Stimulated activated CD8-positive, alpha-beta memory T cell treated with anti-CD3 and anti-CD28 coated beads, Interleukin-12 subunit alpha, Interleukin-12 subunit beta, amount 100 ng/mL, for 24 hours (primary cell): ENCODE measurements around the gene RAB32.
"Not testable (repeated sequence)": the region's sequence is repeated elsewhere in the genome, so short reads cannot be mapped to it uniquely, and the experiment has no call there.

Experiments used
- DNase-seq: peaks from one replicate; pipeline ENCODE4 v3.0.0-alpha.2; 2020; ENCODE audit errors: extremely low read depth

Gene RAB32

GRCh38 chr6:146543211-146543939 is at the start of gene RAB32:
Gene RAB32 (plus strand): TSS chr6:146543833. CDS start chr6:146543872, 39 bp downstream.
- DNase-seq, result no peak

DNA sequence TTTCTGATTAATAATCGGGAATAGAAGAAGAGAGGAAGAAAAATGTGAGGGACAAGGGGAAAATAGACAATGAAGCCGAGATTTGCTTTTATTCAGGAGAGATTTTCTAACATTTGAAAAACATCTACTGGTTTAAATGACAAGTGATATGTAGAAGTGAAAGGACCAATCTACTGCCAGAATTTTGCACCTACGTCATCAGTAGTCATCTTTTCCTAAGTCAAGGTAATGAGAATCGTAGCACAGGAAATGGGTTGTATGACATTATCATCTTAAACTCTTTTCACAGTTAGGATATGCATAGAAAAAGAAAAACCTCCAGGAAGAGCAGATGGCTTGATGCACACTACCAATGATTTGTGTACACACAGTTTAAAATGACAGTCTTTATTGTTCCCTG is 45.3 kb upstream of the RAB32 start:
- DNase-seq, result no peak

DNA sequence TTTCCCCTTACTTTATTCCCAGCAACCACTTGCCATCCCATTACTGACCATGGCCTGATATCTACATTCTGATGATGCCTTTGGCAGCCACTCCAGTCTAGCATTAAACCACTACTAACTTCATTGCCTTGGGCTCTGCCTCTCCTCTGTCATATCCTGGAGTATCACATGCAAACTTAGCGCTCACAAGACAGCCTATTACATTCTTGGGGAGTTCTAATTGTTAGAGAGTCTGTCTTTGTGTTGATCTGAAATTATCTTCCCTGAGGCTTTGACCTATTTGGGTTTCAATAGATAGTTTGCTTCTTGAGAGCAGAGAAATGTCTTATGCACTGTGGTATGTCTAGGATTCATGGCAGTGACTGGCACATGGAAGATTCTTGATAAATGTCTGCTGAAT is 40.5 kb upstream of the RAB32 start:
- DNase-seq, result no peak

GRCh38 chr6:146515212-146515611 is 28.4 kb upstream of the RAB32 start:
- no peak for DNase-seq

DNA sequence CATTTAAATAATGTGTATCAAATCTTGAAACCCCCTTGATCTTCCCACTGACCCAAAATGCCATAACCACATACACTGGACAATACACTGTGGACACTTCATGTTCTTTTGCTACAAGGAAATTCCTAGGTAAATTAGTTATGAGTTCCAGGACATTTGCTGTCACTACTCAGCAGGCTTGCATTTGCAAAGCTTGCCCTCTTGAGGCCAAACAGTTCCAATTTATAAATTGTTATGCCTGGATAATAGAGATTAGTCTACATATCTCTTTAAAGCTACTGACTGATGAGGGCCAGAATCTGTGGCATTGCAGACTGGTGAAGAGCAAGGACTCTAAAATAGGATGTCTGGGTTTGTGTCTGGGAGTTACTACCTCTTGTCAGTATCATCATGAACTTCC is 17.4 kb upstream of the RAB32 start:
- no peak for DNase-seq

- no peak for DNase-seq
Measured at GRCh38 chr6:146532702-146533101, 10.9 kb upstream of the RAB32 start.

- DNase-seq, result no peak
Measured at GRCh38 chr6:146542881-146543210, 787 bp upstream of the RAB32 start.

GRCh38 chr6:146543940-146544615 is 445 bp downstream of the RAB32 start:
- no peak for DNase-seq

GRCh38 chr6:146544616-146545182 is 1.1 kb downstream of the RAB32 start:
- DNase-seq, result no peak

DNA sequence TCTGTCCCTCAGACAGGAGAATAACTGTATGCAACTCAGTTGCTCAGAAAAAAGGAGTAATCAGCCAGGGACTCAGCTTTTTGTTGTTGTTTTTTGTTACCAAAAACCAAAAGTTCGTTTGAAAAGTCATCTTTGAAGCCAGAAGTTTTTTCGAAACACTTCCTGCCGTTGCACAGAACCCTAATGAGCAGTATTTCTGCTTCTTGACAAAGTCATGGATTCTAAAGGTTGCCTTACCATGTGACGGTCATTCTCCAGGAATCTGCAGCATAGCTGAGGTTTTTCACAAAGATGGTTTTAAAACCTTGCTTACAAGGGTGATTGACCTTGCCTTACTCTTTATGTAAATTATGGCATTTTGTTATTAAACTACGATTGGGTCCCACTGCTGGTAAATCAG is 1.9 kb downstream of the RAB32 start:
- DNase-seq, result no peak

- no peak for DNase-seq
Measured at GRCh38 chr6:146546443-146547043, 2.9 kb downstream of the RAB32 start.

- DNase-seq, result no peak
Measured at GRCh38 chr6:146547889-146548288, 4.3 kb downstream of the RAB32 start.

DNA sequence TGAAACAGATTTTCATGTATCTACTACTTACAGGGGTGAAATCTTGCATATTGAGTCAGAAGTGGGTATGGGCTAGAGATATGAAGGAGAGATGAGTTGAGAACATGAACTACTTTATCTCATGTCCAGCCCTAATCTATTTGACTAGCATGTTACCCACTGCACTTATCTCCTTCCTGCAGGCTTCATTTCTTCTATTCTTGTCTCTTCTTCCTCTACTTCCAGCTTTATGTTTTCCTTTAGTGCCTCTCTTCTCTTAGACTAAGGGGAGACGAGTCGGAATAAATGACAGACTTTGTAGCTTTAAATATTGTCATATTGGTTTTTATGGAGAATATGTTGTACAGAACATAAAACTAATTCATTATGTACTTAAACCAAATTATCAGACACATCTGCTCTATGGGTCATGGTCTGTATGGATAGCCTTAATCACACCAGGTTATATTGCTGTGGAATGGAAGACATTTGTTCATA is 5.3 kb downstream of the RAB32 start:
- no peak for DNase-seq

GRCh38 chr6:146550911-146551310 is 7.3 kb downstream of the RAB32 start:
- no peak for DNase-seq

GRCh38 chr6:146551545-146551944 is 7.9 kb downstream of the RAB32 start:
- no peak for DNase-seq

GRCh38 chr6:146553377-146554135 is 9.9 kb downstream of the RAB32 start:
- no peak for DNase-seq

DNA sequence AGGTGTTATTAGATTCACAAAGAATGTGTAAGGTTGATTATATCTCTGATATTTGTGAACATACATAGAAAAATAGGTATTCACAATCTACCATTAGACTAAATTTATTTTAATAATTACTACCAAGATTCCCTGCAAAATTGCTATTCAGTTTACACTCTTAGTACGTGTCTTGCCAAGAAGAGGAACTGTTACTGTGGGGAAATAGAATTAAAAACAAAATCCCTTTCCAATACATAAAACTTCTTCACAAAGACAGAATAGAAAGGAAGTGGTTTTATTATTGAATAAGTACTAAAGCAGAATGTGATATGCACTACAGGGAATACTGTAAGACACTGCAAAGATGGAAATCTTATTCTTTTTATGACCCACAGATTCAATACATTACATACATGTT is 17.0 kb downstream of the RAB32 start:
- DNase-seq, result no peak

- not testable (repeated sequence) for DNase-seq
Measured at GRCh38 chr6:146566661-146567060, 23.0 kb downstream of the RAB32 start.

DNA sequence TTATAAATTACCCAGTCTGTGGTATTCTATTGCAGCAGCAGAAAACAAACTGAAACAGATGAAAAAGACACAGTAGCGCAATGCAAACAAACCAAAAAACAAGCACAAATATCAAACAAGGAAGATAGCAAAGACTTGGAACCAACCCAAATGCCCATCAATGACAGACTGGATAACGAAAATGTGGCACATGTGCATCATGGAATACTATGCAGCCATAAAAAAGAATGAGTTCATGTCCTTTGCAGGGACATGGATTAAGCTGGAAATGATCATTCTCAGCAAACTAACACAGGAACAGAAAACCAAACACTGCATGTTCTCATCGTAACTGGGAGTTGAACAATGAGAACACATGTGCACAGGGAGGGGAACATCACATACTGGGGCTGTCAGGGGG is 25.0 kb downstream of the RAB32 start:
- DNase-seq, result not testable (repeated sequence)

- no peak for DNase-seq
Measured at GRCh38 chr6:146574211-146574610, 30.6 kb downstream of the RAB32 start.

DNA sequence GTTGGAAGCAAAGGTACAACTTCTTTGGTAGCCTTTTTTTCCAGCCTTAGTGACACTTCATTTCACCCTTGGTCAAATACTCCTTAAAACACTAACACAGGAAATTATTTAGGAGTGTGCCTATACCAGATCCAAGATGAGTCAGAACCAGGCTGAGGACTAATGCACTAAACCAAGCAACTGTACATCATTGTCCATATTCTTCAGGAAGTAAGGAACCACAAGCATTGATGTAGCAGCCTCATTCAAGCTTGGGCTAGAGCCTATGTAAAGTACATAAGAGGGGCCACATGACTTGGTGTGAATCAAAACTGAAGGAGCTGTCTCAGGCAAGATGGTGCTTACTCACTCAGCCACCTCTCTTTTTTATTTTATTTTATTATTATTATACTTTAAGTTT is 34.4 kb downstream of the RAB32 start:
- DNase-seq, result no peak

- no peak for DNase-seq
Measured at GRCh38 chr6:146581968-146582367, 38.3 kb downstream of the RAB32 start.
